Stimulated activated CD8-positive, alpha-beta memory T cell treated with anti-CD3 and anti-CD28 coated beads, Interleukin-4, amount 100 ng/mL, for 48 hours (primary cell): ENCODE data around the gene PIM3.
"Not testable (repeated sequence)": the region's sequence is repeated elsewhere in the genome, so short reads cannot be mapped to it uniquely, and the experiment has no call there.

Source experiments
- DNase-seq: peaks from one replicate; pipeline ENCODE4 v3.0.0-alpha.2; 2020

PIM3 gene

GRCh38 chr22:49968831-49969661 is 8.5 kb downstream of the PIM3 start:
- peak; percentile 31 for DNase-seq

DNA sequence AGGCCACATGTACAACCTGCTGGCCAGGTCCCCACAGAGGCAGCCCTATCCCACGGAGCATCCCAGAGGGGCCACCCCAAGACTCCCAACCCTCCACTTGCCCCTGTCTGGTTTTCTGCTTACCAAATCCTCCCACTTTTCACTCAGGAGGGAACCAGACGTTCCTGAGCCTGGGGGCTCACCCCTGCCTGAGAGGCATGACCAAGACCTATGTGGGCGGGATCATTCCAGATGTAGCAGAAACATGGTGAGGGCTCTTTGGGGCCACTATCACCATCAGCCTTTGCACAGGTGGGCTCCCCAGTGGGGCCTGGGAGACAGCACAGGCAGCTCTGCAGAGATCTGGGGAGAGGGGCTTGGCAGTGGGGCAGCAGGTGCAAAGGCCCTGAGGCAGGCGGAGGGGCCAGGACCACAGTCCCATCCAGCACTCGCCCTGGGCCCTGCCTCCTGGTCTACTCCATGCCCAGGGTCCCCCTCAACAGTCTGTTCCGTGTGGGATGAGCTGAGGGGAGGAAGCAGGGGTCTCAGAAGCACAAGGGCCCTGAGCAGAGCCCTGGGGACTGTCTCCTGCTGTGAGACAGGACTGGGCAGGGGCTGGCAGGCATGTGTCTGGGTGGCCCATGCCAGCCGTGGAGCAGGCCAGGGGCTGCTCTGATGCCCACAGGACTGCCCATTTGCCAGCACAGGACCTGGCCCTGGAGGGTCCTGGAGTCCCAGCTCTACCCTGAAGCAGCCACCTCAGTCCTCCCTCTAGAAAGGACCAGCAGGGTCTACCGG is 9.4 kb downstream of the PIM3 start:
- DNase-seq = peak; percentile 33

- DNase-seq = peak; percentile 96
These were observed 10.1 kb downstream of the PIM3 start for GRCh38 chr22:49970528-49971231.

GRCh38 chr22:49971232-49972162 is 10.9 kb downstream of the PIM3 start:
- peak; percentile 84 for DNase-seq

- peak; percentile 38 for DNase-seq
These were observed 11.8 kb downstream of the PIM3 start for GRCh38 chr22:49972163-49973017.

DNA sequence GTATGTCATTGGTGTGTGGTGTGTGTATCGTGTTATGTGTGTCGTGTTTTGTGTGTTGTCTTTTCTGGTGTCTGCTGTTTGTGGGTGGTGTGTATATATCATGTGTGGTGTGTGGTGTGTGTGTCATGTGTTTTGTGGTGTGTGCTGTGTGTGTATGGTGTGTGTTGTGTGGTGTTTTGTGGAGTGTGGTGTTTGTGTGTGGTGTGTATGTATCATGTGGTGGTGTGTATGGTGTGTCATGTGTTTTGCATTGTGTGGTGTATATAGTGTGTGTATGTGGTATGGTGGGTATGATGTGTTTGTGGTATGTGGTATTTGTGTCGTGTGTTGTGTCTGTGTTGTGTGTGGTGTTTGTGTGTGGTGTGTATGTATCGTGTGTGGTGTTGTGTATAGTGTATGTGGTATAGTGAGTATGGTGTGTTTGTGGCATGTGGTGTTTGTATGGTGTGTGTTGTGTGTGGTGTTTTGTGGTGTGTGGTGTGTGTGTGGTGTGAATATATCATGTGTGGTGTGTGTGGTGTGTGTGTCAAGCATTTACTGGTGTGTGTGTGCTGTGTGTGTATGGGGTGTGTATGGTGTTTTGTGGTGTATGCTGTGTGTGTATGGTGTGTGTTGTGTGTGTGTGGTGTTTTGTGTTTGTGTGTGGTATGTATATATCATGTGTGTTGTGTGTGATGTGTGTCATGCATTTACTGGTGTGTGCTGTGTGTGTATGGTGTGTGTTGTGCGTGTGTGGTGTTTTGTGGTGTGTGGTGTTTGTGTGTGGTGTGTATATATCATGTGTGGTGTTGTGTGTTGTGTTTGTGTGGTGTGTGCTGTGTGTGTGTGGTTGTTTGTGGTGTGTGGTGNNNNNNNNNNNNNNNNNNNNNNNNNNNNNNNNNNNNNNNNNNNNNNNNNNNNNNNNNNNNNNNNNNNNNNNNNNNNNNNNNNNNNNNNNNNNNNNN is 12.7 kb downstream of the PIM3 start:
- DNase-seq = peak; percentile 23

DNA sequence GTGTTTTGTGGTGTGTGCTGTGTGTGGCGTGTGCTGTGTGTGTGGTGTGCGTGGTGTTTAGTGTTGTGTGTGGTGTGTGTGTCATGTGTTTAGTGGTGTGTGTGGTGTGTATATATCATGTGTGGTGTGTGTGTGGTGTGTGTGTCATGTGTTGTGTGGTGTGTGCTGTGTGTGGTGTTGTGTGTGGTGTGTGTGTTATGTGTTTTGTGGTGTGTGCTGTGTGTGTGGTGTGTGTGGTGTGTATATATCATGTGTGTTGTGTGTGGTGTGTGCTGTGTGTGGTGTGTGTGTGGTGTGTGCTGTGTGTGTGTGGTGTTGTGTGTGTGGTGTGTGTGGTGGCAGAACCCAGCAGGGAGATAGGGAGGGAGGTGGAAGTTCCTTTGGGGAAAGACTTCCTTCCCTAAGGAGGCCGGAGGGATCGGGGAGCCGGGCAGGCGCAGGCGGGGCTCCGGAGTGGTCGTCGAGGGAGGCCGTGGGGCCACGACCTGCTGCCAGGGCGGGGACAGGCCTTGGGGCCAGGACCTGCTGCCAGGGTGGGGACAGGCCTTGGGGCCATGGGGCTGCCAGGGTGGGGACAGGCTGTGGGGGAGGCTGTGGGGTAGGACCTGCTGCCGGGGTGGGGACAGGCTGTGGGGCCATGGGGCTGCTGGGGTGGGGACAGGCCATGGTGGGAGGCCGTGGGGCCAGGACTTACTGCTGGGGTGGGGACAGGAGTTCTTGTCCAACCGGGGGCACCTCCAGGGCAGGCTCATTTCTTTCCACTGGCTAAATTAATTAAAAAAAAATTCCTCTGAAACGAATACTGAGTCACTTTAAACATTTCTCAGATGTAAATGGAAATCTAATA is 15.2 kb downstream of the PIM3 start:
- peak; percentile 74 for DNase-seq

- peak; percentile 70 for DNase-seq
These were observed 16.0 kb downstream of the PIM3 start for GRCh38 chr22:49976439-49977175.

- peak; percentile 25 for DNase-seq
These were observed 17.0 kb downstream of the PIM3 start for GRCh38 chr22:49977578-49977977.

GRCh38 chr22:49979587-49980264 is 19.2 kb downstream of the PIM3 start:
- DNase-seq = peak; percentile 66

DNA sequence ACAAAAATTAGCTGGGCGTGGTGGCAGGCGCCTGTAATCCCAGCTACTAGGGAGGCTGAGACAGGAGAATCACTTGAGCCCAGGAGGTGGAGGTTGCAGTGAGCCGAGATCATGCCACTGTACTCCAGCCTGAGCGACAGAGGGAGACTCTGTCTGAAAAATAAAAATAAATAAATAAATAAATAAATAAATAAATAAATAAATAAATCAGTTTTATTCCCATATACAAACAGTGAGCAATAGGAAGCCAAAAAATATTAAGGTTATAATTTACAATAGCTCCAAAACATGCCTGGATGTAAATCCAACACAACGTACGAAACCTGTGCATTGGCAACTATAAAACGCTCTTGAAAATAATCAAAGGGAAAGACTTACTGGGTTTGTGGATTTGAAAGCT is 21.2 kb downstream of the PIM3 start:
- not testable (repeated sequence) for DNase-seq

DNA sequence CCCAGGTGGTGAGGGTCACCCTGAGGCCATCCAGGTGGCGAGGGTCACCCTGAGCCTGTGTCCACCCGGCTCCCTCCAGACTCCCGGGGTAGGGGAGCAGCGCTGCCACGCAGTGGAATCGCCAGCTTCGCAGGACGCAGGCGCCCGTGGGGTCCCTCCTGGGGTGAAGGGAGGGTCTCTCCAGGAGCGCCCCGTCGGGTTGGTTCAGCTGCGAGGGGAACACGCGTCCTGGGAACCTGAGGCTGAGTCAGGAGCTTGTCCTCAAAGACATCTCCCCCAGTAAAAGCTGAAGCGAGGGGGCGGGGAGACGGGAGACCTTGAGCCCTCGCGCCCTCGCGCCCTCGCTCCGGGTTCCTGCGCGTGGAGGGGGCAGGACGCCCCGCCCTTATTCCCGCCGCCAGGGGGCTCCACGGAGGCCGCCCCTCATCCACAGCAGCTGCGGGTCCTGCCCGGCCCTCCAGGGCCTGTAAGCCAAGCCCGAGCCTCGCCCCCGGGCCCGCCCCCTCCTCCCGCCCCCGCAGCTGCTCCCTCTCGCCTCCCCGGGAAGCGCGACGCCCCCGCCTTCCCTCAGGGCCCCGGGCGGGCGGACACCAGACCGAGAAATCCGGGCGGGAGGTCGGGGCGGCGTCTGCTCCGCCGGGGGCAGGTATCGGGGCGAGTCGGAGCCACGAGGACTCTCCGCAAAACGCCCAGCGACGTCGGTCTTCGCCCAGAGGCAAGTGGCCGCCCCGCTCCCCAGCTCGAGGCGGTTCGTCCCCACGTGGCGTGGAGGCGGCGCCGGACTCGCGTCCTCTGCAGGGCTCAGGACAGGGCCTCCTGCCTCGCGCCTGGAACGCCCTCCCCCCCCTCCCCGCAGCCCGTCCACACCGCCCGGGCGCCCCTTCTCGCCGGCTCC is 22.8 kb downstream of the PIM3 start:
- DNase-seq = peak; percentile 58

DNA sequence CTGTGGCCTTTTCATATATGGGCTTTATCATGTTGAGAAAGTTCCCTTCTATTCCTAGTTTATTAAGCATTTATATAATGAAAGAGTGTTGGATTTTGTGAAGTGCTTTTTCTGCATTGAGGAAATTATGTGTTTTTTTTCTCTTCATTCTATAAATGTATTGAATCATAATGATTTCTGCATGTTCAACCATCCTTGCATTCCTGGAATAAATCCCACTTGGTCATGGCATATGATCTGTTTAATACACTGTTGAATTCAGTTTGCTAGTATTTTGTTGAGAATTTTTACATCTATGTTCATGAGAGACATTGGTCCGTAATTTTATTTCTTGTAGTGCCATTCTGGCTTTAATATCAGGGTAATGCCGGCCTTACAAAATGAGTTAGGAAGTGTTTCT is 25.8 kb downstream of the PIM3 start:
- DNase-seq = no peak

GRCh38 chr22:49989826-49990225 is 29.3 kb downstream of the PIM3 start:
- DNase-seq = not testable (repeated sequence)

DNA sequence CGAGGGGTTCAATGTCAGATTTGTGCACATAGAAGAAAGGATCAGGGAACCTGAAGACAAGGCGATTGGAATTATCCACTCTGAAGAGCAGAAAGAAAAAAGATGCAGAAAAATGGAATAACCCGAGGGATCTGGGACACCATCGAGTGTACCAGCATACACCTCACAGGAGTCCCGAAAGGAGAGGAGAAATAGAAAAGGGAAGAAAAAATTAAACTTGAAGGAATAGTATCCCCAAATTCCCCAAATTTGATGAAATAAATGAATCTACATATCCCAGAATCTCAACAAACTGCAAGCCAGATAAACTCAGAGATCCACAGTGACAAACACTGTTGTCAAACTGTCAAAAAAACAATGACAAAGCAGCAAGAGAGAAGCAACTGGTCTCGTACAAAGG is 30.6 kb downstream of the PIM3 start:
- no peak for DNase-seq

- no peak for DNase-seq
These were observed 31.4 kb downstream of the PIM3 start for GRCh38 chr22:49991907-49992533.
